Measurements from ENCODE around the gene ATP8B4. TPM values are rescaled to one million over a fixed set of nuclear protein-coding genes. Genes with fewer than 3 reads are reported as not detected.

The ATP8B4 gene
- total and polyA plus RNA-seq, 10 of the 15 experiments (the other 5 are each of a cell fraction or from before 2014, with no cell fraction given) = 0.02 to 0.94 (median 0.19) TPM

GRCh38 chr15:49848807-49849206 lies 270.2 kb downstream of the ATP8B4 start:
- H4K20me1 ChIP-seq (ENCODE audit: control insufficient read depth, insufficient read depth) = no peaks in the 10 kb centered on the region
- H3K27ac ChIP-seq (ENCODE audit: control insufficient read depth, insufficient read depth) = no peak overlapping the region
- FAIRE-seq = no peak
- H3K4me1 ChIP-seq (ENCODE audit: control insufficient read depth, insufficient read depth, low read length) = no peaks in the 10 kb centered on the region
- ChIA-PET POLR2A (no interaction called here), CTCF (no interaction called here), RAD21 (ENCODE audit: unreplicated experiment) (no interaction called here), SMC1A (ENCODE audit: uncharacterized antibody, unreplicated experiment) (no interaction called here)
- no peak overlapping the region for H2AFZ ChIP-seq (ENCODE audit: control insufficient read depth, low read depth, low read length)
- in situ Hi-C loops (cut with MboI) (no loop called here), intact Hi-C loops (cut with micrococcal nuclease; ENCODE audit: unreplicated experiment) (no loop called here)
- H3K36me3 ChIP-seq (ENCODE audit: control insufficient read depth in 2 of 2, insufficient read depth in 2 of 2, low read length in 1 of 2) = no peaks in the 10 kb centered on the region
- DNase-seq (ENCODE audit: low read depth, low spot score) = no peak
- TF ChIP-seq E2F8 (IDR thresholded peaks at IDR 0.05; ENCODE audit: low read depth, partially characterized antibody) (no peak), CREM (IDR thresholded peaks at IDR 0.05; ENCODE audit: low read depth) (no peak), CEBPZ (IDR thresholded peaks at IDR 0.05; ENCODE audit: low read depth, low read length) (no peak)
- 24% methylated on average over 2 of the region's 2 CpGs for WGBS (ENCODE audit: insufficient coverage, insufficient replicate concordance, low lambda C conversion rate, missing lambda C conversion rate)
- H3K4me3 ChIP-seq = no peak overlapping the region
- BruUV-seq (replicated peaks) = no TSS peak
- no peaks in the 10 kb centered on the region for H3K79me2 ChIP-seq (ENCODE audit: control insufficient read depth, insufficient read depth, low read length)
- H3K4me2 ChIP-seq (ENCODE audit: control insufficient read depth, insufficient read depth) = no peak overlapping the region
- no peak overlapping the region for H3K9ac ChIP-seq (ENCODE audit: control insufficient read depth, insufficient read depth, low read length)
- H3K27me3 ChIP-seq (replicated peaks in 1 of 2; ENCODE audit: control insufficient read depth in 2 of 2, insufficient read depth in 2 of 2, low read length in 1 of 2) = no peaks in the 10 kb centered on the region
- no peak for ATAC-seq
- H3K9me3 ChIP-seq (replicated peaks; ENCODE audit: control insufficient read depth, insufficient read depth, low read length) = no peaks in the 10 kb centered on the region

Data from GM12878 (cell line).